GM21737 (cell line): Measurements from ENCODE around the gene TMEM202.
A peak's percentile ranks its signal among the peaks of the same experiment; 100 is the strongest.
"Not testable (repeated sequence)": the region's sequence is repeated elsewhere in the genome, so short reads cannot be mapped to it uniquely, and the experiment has no call there.

ENCODE experiments used
- ATAC-seq: cut with Tn5 transposase; IDR thresholded peaks from one replicate; pipeline ENCODE4 v1.9.1; 2021; ENCODE audit warnings: mild to moderate bottlenecking, moderate library complexity; ENCODE audit not compliant: unreplicated experiment

Gene TMEM202, protein sequence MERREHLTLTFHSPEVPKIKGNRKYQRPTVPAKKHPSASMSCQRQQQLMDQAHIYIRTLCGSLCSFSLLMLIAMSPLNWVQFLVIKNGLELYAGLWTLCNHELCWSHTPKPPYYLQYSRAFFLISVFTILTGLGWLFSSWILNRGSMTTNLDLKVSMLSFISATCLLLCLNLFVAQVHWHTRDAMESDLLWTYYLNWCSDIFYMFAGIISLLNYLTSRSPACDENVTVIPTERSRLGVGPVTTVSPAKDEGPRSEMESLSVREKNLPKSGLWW

DNA sequence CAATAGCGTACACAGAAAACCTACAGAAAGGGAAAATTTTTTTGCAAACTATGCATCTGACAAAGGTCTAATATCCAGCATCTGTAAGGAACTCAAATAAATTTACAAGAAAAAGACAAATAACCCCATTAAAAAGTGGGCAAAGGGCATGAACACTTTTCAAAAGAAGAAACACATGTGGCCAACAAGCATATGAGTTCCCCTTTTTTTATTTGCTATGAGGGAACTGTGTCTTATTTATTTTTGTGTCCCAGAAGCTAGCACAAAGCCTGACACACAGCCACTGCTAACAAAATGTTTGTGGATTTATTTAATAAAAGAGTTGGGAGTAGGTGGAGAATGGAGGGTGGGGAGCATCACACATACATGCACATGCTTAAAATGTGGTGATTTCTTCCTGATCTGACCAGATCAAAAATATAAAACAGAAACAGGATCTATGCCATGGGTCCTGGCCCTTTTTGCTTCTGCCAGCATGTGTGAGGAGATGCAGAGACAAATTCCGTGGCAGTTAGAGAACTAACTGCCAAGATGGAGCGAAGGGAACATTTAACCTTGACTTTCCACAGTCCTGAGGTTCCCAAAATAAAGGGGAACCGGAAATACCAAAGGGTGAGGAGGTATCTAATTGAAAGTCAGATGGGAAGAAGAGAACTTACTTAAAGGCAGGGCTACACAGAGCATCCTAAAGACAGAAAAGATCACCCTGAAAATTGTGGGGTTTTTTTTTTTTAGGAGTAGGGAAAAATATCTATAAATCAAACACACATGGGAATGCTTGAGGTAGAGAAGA lies at the start of gene TMEM202:
Gene TMEM202, plus strand, starts transcription at position 510 of the 793 bp plus-strand sequence. Its CDS starts 22 bp downstream, at position 532.
- ATAC-seq, result no peak

DNA sequence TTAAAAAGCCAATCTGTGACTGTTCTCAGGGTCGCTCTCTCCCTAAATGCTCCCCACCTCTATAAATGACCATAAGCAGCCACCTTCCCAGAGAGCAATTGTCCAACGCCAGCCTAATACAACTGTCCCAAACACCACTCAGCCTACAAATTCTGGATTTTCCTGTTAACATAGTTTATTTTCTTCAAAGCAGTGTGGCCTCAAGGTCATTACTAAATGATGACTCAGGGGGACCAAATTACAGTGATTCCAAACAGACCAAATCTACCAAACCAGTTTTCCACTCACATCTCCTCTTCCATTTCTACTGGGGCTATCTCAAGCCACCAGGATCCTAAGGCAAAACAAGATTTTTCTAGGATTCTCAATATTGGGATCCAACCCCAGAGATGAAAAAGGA lies 44.8 kb upstream of the TMEM202 start:
- no peak for ATAC-seq

DNA sequence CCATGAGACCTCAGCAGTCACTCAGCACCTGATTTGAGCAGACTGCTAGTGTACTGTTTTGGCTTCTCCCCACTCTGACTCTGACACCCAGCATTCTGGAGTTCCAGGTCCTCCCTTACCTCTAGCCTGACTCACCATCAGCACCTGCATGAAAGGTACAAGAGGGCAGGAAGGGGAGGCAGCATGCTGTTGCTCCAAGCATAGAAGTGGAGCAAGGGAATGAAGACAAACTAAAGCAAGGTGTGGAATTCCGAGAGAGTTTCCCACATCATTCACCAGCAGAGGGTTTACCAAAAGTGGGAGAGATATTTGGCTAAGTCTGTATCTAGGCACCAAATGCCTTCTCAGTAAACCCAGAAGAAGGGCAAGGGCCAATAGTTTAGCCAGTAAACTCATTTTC lies 43.6 kb upstream of the TMEM202 start:
- no peak for ATAC-seq

DNA sequence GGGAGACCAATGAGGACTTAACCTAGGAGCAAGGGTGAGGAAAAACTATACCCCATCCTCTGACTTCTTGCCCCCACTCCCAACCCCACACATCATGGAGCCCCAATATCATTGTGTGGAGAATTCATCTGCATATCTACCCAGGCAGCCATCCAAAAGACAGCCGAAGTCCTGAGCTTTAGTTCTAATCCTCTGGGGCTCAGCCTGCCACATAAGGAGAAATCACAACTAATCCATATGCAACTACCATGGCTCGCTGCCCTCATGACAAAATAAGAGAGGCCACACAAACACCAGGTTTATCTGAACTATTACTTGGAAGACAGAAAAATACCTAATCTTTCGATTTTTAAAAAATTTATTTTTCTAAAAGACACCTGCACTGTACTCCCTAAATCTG lies 40.0 kb upstream of the TMEM202 start:
- ATAC-seq, result no peak

DNA sequence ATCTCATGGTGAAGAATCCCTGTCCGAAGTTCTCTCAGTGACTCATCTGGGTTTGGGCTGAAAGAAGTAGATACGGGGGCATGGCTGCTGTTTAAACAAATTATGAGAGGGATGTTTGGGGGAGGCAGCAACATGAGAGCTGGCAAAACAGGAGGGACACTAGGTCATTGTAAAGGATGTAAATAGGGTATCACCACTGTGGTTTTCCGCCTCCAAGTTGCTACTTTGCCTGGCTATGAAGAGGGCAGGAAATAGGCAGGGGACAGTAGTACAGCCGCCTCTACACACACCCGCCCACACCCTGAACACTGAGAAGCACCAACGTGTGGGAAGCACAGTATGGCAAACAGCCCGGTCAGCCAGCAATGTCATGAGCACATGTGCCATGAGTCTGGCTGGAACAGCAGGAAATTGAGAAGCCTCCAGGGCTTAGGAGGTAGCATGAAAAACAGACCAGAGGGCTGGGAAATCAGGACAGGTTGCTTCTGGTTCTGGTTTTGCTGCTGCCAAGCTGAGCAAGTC lies 39.4 kb upstream of the TMEM202 start:
- no peak for ATAC-seq

DNA sequence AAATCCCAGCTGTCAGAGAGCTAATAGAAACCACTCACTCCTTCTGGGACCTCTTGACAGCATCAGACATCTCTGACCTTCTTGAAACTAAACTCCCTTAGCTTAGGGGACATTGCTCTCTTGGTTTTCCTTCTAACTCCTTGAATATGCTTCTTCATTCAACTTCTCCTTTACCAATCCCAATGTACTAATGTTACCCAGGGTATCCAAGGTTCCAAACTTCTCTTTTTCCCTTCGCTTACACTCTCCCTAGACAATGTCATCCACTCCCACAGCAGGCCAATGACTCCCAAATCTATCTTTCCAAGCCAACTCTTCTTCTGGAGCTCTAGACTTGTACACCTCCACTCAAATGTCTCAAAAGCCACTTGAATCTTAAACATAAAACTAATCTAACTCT lies 36.9 kb upstream of the TMEM202 start:
- no peak for ATAC-seq

DNA sequence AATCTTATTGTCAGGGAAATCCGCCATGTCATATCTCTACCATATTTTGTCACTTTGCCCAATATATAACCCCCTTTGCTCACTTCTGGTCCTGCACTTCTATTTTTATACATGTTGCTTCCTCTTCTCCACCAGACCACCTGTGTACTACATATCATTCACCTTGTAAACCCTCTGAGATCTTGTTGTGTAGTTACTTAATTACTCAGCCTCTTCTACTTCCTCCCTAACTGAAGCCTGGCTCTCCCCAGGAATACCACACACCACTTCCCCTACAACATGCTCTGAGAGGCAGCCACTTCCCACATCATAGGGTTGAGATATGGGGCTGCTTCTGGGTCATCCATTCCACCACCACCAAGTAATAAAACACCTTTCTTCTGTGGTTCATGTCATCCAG lies 32.3 kb upstream of the TMEM202 start:
- peak; percentile 90 for ATAC-seq

DNA sequence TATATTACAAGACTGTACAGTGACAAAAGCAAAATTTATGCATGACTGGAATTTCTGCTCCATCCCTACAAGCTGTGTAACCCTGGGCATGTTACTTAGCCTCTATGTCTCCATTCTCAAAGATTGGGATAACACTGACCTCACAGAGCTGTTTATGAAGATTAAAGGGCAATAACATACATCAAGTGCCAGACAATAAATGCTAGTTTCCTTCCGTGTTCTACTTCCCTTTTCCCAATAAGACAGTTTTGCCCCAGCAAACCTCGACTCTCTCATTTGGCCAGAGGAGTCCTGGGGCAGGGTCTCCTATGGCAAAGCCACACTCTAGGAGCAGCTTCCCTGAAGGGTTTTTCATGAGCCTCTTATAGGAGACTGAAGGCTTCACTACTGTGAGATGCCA lies 29.8 kb upstream of the TMEM202 start:
- no peak for ATAC-seq

DNA sequence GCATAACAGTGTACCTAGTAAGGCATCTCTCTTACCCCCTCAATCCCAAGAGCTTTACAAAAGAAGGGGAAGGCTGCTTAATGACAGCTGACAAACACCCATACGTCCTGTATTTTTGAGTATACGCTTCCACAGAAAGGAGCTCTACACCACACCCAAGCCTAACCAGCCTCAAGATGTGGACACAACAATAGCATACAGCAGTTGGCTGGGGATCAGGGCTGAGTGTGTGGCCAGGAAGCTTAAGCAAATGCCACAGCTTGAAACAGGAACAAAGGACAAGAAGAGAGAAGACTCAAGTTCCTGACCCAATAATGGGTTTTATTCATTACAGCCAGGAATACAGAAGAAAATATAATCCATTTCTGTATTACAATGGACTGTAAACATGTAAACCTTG lies 29.2 kb upstream of the TMEM202 start:
- no peak for ATAC-seq

DNA sequence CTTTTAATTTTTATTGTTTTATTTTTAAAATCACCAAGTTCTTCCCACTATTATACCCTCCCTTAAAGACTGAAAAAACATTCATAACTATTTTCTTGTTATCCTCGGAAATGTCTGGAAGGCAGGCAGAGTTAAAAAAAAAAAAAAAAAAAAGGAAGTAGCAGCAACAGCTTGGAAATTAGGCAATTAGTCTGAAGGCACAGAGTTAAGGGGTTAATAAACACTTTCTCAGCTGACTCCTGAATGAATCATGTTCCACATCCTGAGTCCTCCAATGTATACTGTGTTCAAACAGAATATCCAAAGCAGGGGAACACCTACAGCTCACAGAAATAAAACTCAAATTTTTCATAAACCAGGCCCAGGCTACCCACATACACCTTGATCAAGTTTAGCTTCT lies 28.1 kb upstream of the TMEM202 start:
- no peak for ATAC-seq

DNA sequence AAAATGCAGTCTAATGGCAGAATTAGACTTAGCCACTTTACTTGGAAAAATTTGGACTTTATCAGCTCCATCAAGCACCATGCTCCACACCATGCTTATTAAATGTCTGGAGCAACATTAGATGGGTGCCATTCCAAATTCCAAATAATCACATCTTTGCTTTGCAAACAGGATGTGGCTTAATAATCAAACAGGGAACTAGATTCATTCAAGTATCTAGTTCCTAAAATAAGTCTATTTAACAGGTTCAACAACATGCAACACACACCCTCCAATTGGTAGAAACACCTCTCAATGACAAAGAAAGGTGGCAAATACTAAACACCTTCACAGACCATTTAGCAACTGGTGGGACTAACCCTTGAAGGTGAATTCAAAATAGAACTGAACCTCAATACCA lies 25.7 kb upstream of the TMEM202 start:
- no peak for ATAC-seq

DNA sequence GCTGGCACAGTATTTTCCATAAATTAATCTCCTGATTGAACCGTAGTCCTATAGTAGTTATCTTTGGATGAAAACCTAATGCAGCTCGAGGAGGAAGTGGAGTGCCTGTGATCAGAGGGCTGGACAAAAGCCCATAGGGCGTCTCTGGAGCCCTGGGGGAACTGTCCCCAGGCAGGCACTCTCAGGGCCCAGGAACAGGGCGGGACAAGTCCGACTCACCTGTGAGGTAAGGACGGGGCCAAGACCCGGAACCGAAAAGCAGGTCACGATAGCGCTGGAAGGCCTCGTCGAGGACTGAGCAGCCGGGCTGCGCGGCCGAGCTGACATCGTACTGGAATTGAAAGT lies 22.6 kb upstream of the TMEM202 start:
- peak; percentile 44 for ATAC-seq

DNA sequence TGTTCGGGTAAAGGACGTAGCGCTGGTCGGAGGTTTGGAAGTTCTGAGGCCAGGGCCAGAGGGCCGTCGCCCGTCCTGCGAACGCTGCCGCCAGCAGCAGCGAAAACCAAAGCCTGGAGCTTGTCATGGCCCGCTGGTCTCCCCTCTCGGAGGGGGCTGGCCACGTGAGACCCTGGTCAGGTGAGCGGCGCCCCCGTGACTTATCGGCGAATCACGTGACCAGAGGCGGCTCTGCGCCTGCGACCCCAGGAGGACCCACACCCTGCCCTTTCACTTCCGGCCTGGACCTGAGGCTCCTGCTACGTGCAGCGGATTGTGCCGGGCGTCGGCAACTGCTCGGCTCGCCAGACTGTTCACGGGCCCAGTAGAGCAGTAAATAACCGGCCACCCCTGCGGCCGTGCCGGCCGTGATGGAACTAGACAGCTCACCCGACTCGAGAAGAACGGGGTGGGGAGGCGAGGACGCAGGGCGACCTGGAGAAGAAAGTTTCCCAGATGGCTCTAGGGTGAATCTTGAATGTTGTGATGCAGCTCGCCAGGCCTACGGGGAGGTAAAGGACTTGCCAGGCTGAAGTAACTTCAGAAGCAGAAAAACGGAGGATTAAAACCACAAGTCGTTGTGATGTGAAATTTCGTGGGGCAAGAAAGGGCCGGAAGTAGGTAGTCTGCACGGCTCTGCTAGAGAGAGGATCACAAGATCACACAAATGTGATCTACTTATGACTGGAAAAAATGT lies 22.1 kb upstream of the TMEM202 start, which contains the start of gene HEXA:
Gene HEXA, minus strand, starts transcription at position 169 of the 736 bp plus-strand sequence. Its CDS starts 42 bp downstream, at position 127.
- ATAC-seq, result peak; percentile 70

DNA sequence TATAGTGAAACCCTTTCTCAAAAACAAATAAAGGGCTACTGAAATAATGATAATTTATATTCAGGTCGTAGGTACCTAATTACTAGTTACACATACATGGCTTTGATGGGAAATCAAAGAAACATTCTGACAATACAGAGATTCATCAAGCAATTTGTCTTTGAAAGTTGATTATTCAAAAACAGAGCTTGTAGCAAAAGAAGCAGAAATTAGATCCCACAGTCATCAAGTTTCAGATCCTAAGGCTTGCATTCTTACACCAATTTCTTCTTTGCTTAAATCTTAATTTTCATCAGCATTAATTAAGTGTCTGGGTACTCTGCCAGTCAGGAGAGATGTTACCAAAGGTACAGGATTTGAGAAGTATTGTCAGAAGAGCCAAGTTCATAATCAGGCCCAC lies 20.8 kb upstream of the TMEM202 start:
- ATAC-seq, result no peak

DNA sequence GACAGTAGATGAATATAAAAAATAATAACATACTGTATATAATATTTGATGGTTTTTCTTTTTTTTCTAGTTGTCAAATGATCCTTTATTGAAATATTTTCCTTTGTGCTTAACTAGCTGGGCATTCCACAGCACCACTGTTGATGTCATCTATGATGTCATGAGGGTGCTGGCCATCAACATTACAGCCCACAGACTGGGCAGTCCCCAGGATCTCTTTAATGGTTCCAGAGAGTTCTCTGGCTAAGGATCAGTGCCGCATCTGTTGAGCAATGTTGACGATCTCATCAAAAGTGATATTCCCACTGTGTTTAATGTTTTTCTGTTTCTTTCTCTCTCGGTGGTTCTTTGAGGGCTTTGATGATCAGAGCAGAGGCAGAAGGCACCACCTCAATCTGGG lies 19.0 kb upstream of the TMEM202 start:
- not testable (repeated sequence) for ATAC-seq

DNA sequence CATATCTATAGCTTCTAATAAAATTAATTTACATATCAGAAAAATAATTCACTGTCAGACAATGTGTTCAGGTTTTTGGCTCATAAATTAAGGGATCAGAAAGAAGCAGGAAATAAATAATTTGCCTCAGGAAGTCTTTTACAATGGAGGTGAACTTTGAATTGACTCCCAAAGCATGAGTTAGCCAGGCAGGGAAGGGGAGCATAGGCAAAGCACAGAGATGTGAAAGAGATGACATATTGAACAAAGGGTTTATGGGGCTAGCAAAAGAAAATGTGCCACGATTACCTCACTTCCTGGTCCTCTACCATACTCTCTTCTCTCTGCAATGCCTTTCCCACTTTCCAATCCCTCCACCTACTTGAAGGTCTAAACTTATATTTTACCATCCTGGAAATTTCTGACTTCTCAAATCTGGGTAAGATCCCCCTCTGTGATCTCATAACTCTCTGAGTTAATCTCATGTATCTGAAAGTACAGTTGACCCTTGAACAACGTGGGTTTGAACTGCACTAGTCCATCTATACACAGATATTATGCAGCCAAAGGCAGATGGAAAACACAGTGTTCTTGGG lies 18.2 kb upstream of the TMEM202 start:
- no peak for ATAC-seq

DNA sequence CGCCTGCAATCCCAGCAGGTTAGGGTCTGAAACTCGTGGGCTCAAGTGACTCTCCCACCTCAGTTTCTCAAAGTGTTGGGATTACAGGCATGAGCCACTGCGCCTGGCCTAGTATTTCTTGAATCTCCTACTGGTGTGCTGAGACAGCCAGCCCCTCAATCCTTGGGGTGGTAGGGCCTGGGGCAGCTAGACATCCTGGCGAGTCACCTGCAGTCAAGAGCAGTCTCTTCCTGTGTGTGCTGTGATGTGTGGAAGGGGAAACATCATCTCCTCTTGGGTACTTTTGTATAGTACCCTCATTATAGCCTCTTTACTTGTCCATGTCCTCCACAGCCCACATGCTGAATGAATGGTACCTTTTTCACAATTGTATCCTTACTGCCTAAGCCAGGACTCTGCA lies 17.4 kb upstream of the TMEM202 start:
- ATAC-seq, result no peak

DNA sequence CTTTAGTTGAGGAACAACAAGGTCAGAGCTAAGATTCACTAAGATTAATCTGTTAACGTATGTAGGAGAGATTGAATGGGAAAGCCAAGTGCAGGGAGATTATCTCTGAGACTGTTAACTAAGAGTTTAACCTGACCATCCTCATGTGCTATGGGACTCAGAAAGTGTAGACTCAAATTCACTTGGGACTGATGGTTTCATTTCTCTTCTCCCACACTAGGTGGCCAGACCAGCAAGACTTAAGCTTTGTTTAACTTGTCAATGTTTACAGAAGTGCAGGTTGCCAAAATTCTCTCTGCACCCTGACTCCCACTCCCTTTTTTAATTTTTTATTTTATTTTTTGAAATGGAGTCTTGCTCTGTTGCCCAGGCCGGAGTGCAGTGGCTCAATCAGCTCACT lies 16.0 kb upstream of the TMEM202 start:
- ATAC-seq, result no peak

DNA sequence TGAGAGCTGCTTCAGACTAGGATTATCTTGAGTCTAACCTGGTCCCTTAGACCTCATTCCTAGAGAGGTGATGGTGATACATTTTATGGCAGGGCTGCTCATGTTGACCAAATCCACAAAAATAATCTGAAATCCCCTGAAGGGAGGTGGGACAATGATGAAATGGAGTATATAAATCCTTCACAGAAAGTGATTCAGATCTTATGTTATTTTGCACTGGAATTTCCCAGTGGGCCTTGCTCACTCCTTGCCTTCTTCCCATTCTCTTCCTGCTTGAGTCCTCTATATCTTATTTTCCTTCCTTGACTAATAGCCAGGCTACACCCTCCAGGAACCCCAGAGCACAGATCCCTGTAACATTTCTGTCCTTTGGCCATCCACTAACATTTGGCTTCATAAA lies 10.4 kb upstream of the TMEM202 start:
- no peak for ATAC-seq

DNA sequence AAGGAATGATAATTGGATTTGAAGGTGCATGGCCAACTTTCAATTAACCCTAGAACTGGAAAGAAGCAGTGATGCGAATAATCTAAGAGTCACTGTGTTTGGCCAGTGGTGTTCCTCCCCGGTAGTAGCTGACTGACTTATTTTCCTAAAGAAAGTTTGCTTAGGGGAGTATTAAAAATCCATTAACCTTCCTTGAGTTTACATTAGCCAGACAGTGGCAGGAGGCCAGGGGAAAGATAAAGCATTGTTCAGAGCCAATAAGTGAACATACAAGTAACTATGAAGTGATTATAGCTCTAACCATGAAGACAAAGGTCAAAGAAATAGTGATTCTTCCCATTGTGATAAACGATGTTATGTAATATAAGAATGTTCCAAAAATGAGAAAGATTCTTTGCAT lies 8.9 kb upstream of the TMEM202 start:
- no peak for ATAC-seq

DNA sequence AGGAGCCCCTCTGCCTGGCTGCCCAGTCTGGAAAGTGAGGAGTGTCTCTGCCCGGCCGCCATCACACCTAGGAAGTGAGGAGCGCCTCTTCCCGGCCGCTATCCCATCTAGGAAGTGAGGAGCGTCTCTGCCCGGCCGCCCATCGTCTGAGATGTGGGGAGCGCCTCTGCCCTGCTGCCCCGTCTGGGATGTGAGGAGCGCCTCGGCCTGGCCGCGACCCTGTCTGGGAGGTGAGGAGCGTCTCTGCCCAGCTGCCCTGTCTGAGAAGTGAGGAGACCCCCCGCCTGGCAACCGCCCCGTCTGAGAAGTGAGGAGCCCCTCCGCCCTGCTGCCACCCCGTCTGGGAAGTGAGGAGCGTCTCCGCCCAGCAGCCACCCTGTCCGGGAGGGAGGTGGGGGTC lies 1.8 kb upstream of the TMEM202 start:
- not testable (repeated sequence) for ATAC-seq
